DOHH2 (cell line): ENCODE measurements around the gene SEPTIN11.

Experiments used
- H3F3A ChIP-seq: fragments of 200-600 bp; sonication (generic), shearing (Covaris generic); 2 replicates; pipeline ENCODE4 v1.6.0; 2016; ENCODE audit warnings: antibody characterized with exemption, mild to moderate bottlenecking; ENCODE audit not compliant: control insufficient read depth, insufficient read depth
- H3K27ac ChIP-seq: fragments of 200-600 bp; sonication (generic); 2 replicates; pipeline ENCODE4 v1.5.1; 2014; ENCODE audit warnings: low read depth, mild to moderate bottlenecking, low read length, moderate library complexity
- H3K27me3 ChIP-seq: fragments of 200-600 bp; sonication (generic); 2 replicates; pipeline ENCODE4 v1.6.1; 2014; ENCODE audit warnings: mild to moderate bottlenecking, low read length, mixed read lengths; ENCODE audit not compliant: control insufficient read depth
- H3K36me3 ChIP-seq: fragments of 200-600 bp; sonication (generic); 2 replicates; pipeline ENCODE4 v1.6.1; 2014; ENCODE audit warnings: mild to moderate bottlenecking, low read length, moderate library complexity, mixed read lengths; ENCODE audit not compliant: control insufficient read depth
- H3K4me1 ChIP-seq: fragments of 200-600 bp; sonication (generic); 2 replicates; pipeline ENCODE4 v1.6.1; 2014; ENCODE audit warnings: mild to moderate bottlenecking, low read length, mixed read lengths; ENCODE audit not compliant: control insufficient read depth
- H3K4me2 ChIP-seq: fragments of 200-600 bp; sonication (generic); 2 replicates; pipeline ENCODE4 v1.6.0; 2014; ENCODE audit warnings: mild to moderate bottlenecking, low read length, moderate library complexity
- H3K4me3 ChIP-seq: fragments of 200-600 bp; sonication (generic); 2 replicates; pipeline ENCODE4 v1.5.1; 2014; ENCODE audit warnings: mild to moderate bottlenecking, low read length, mixed read lengths
- H3K79me2 ChIP-seq: fragments of 200-600 bp; sonication (generic); 2 replicates; pipeline ENCODE4 v1.6.1; 2014; ENCODE audit warnings: mild to moderate bottlenecking, low read length, mixed read lengths; ENCODE audit not compliant: control insufficient read depth
- H3K9me2 ChIP-seq: fragments of 200-600 bp; sonication (generic); replicated peaks from 2 replicates; pipeline ENCODE4 v1.6.1; 2014; ENCODE audit warnings: mild to moderate bottlenecking, low read length, mixed read lengths; ENCODE audit not compliant: control insufficient read depth
- H3K9me3 ChIP-seq: fragments of 200-600 bp; sonication (generic); 2 replicates; pipeline ENCODE4 v1.6.1; 2014; ENCODE audit warnings: antibody characterized with exemption, low read length, mixed read lengths; ENCODE audit not compliant: control insufficient read depth, insufficient read depth
- H4K20me1 ChIP-seq: fragments of 200-600 bp; sonication (generic); 2 replicates; pipeline ENCODE4 v1.6.0; 2014; ENCODE audit warnings: low read depth, mild to moderate bottlenecking, antibody characterized with exemption, low read length, moderate library complexity; ENCODE audit not compliant: control insufficient read depth, insufficient read depth
- EZH2phosphoT487 ChIP-seq: fragments of 200-600 bp; sonication (generic); IDR thresholded peaks from 2 replicates; pipeline ENCODE4 v1.6.1; 2017; ENCODE audit warnings: borderline replicate concordance, mild to moderate bottlenecking, antibody characterized with exemption, low read length, moderate library complexity, mixed read lengths
- TF ChIP-seq, protein P1 (sequence below): fragments of 200-600 bp; sonication (generic); IDR thresholded peaks from one replicate; pipeline ENCODE4 v1.5.1; 2014; ENCODE audit warnings: antibody characterized with exemption, mild to moderate bottlenecking, low read depth, low read length; ENCODE audit not compliant: poor library complexity, severe bottlenecking

SEPTIN11 gene

DNA sequence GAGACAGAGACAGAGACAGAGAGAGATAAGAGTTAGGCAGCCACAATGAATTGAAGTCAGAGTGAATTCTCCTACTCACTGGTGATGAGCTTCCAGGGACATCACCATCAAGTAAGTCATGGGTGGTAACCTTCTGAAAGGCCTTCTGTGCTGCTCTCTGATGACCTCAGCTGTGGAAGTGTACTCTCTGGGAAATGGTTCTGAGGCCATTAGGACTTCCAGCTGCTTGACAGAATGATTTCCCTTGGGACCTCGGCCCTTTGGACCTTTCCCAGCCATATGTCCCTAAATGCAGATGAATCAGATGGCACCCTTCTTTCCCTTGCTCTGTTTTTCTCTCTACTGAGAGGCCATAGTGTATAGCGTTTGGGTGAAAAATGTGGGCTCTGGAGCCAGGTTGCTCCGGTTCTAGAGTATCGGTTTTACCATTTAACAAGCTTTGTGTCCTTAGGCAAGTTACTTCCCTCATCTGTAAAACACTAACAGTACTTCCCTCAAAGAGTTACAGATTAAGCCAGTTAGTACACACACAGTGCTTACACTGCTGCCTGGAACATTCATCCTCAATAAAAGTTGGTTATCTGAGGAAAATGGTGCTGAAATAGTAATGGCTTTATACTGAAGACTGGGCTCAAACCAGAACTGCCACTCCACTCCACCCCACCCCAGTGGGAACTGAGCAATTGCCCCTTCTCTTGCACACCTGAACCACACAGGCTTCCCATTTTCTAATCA lies 7.6 kb downstream of the SEPTIN11 start:
- H3K79me2 ChIP-seq: peaks cover 81% of the 10 kb centered on the region
- H3K9me3 ChIP-seq: no peaks in the 10 kb centered on the region
- no peak overlapping the region for H3K4me3 ChIP-seq
- no peaks in the 10 kb centered on the region for H4K20me1 ChIP-seq
- H3K27ac ChIP-seq: no peak overlapping the region
- TF ChIP-seq EZH2phosphoT487: no peak
- TF ChIP-seq, protein P1, sequence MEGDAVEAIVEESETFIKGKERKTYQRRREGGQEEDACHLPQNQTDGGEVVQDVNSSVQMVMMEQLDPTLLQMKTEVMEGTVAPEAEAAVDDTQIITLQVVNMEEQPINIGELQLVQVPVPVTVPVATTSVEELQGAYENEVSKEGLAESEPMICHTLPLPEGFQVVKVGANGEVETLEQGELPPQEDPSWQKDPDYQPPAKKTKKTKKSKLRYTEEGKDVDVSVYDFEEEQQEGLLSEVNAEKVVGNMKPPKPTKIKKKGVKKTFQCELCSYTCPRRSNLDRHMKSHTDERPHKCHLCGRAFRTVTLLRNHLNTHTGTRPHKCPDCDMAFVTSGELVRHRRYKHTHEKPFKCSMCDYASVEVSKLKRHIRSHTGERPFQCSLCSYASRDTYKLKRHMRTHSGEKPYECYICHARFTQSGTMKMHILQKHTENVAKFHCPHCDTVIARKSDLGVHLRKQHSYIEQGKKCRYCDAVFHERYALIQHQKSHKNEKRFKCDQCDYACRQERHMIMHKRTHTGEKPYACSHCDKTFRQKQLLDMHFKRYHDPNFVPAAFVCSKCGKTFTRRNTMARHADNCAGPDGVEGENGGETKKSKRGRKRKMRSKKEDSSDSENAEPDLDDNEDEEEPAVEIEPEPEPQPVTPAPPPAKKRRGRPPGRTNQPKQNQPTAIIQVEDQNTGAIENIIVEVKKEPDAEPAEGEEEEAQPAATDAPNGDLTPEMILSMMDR: no peak
- no peaks in the 10 kb centered on the region for H3F3A ChIP-seq
- H3K4me2 ChIP-seq: no peak overlapping the region
- no peaks in the 10 kb centered on the region for H3K27me3 ChIP-seq
- H3K36me3 ChIP-seq: no peaks in the 10 kb centered on the region
- H3K9me2 ChIP-seq: no peaks in the 10 kb centered on the region
- no peaks in the 10 kb centered on the region for H3K4me1 ChIP-seq

DNA sequence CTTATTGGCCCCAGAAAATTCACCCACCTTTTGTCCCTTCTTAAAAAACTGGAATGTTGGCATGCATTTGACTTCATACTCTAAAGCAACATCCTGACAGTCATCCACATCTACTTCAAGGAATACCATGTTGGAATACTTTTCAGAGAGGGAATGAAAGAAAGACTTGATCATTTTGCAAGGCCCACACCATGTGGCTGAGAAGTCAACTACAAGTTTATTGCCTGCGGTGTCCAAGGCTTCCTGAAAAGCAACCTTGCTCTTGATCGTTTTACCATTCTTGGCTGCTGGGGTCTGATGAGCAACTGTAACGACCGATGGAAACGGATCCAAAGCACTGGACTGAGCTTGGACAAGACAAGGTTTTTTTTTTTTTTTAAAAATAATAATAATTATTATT lies 9.3 kb downstream of the SEPTIN11 start:
- no peak overlapping the region for H3K4me2 ChIP-seq
- H3K27ac ChIP-seq: no peak overlapping the region
- H3K79me2 ChIP-seq: peaks cover 77% of the 10 kb centered on the region
- H3K4me1 ChIP-seq: no peaks in the 10 kb centered on the region
- H3K4me3 ChIP-seq: no peak overlapping the region
- no peaks in the 10 kb centered on the region for H4K20me1 ChIP-seq
- no peaks in the 10 kb centered on the region for H3K36me3 ChIP-seq
- TF ChIP-seq EZH2phosphoT487: no peak
- TF ChIP-seq, protein P1: no peak
- no peaks in the 10 kb centered on the region for H3K9me3 ChIP-seq
- H3F3A ChIP-seq: no peaks in the 10 kb centered on the region
- H3K27me3 ChIP-seq: no peaks in the 10 kb centered on the region
- no peaks in the 10 kb centered on the region for H3K9me2 ChIP-seq

DNA sequence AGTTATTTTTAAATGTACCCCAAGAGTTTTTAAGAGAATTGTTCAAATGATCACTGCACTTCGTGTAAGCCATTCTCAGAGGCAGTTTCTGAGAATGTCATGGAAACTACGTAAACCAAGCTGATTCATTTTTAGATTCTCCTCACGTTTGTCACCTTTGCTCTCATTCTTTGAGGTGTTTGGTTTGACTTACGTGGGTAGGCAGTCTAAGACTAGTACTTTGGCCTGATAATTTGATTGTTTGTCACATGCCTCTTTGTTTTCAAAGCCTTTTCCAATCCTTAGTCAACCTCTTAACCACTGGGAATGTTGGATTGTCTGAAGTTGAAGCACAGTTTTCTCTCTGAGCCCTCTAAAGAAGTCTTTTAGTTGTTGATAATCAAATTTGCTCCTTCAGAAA lies 10.5 kb downstream of the SEPTIN11 start:
- no peak overlapping the region for H3K4me2 ChIP-seq
- peaks cover 72% of the 10 kb centered on the region for H3K79me2 ChIP-seq
- H3K4me1 ChIP-seq: no peaks in the 10 kb centered on the region
- H3K4me3 ChIP-seq: no peak overlapping the region
- no peaks in the 10 kb centered on the region for H3K27me3 ChIP-seq
- no peaks in the 10 kb centered on the region for H3F3A ChIP-seq
- no peaks in the 10 kb centered on the region for H3K9me3 ChIP-seq
- no peaks in the 10 kb centered on the region for H3K9me2 ChIP-seq
- TF ChIP-seq, protein P1: no peak
- TF ChIP-seq EZH2phosphoT487: no peak
- 0 out of 2 replicates have a peak, but pooled peaks cover 3% of the 10 kb centered on the region for H3K36me3 ChIP-seq
- no peak overlapping the region for H3K27ac ChIP-seq
- no peaks in the 10 kb centered on the region for H4K20me1 ChIP-seq
